CD4-positive, alpha-beta memory T cell (primary cell): ENCODE results near the gene SLCO3A1. TPM values are rescaled to one million over a fixed set of nuclear protein-coding genes. Genes with fewer than 3 reads are reported as not detected.
A peak's percentile ranks its signal among the peaks of the same experiment; 100 is the strongest.

Experiments used
- CTCF ChIA-PET: fragments of 350-600 bp; sonication (Branson Sonifier 250); formaldehyde crosslinking; loops from one replicate; lab custom pipeline; 2021; ENCODE audit warnings: inconsistent platforms; ENCODE audit not compliant: partially characterized antibody; lab: Charles Lee
- POLR2A ChIA-PET: fragments of 350-600 bp; sonication (Branson Sonifier 250); formaldehyde crosslinking; loops from one replicate; lab custom pipeline; 2021; ENCODE audit not compliant: partially characterized antibody; lab: Charles Lee
- DNase-seq, 5 donors: peaks; one replicate each; pipeline versions ENCODE4 v3.0.0 to v3.0.0-alpha.2; 2020 to 2022; ENCODE audit warnings: mixed read lengths in 1 of 5
- H3K27ac ChIP-seq: one replicate; pipeline ENCODE4 v1.7.0; 2013; ENCODE audit warnings: low read depth, low read length
- H3K27me3 ChIP-seq: 2 replicates; pipeline ENCODE4 v1.7.0; 2013; ENCODE audit warnings: mild to moderate bottlenecking, low read length, moderate library complexity; ENCODE audit not compliant: insufficient read depth
- H3K36me3 ChIP-seq: 2 replicates; pipeline ENCODE4 v1.7.0; 2013; ENCODE audit warnings: mild to moderate bottlenecking, low read length, moderate library complexity; ENCODE audit not compliant: insufficient read depth
- H3K4me1 ChIP-seq: 2 replicates; pipeline ENCODE4 v1.7.0; 2013; ENCODE audit warnings: mild to moderate bottlenecking, low read length, moderate library complexity; ENCODE audit not compliant: insufficient read depth
- H3K4me3 ChIP-seq, 2 donors: one replicate each; pipeline ENCODE4 v1.7.0; 2013; ENCODE audit warnings: low read length in 2 of 2, mild to moderate bottlenecking in 1 of 2
- H3K9me3 ChIP-seq, 2 donors: one replicate each; pipeline ENCODE4 v1.7.0; 2013; ENCODE audit warnings: low read length in 2 of 2, control low read depth in 1 of 2; ENCODE audit not compliant: control insufficient read depth in 1 of 2
- H3K27ac Mint-ChIP-seq, 7 donors: one replicate each; pipeline ENCODE4 v1.8.0; 2020 to 2021; ENCODE audit warnings: mixed read lengths in 7 of 7, mild to moderate bottlenecking in 6 of 7, inconsistent platforms in 3 of 7, moderate library complexity in 3 of 7
- H3K27me3 Mint-ChIP-seq, 2 donors: one replicate each; pipeline ENCODE4 v1.8.0; 2020 to 2021; ENCODE audit warnings: mixed read lengths in 2 of 2
- H3K36me3 Mint-ChIP-seq, 2 donors: one replicate each; pipeline ENCODE4 v1.8.0; 2020 to 2021; ENCODE audit warnings: mixed read lengths in 2 of 2, inconsistent platforms in 1 of 2, mild to moderate bottlenecking in 1 of 2
- H3K4me1 Mint-ChIP-seq, 4 donors: one replicate each; pipeline ENCODE4 v1.8.0; 2020 to 2021; ENCODE audit warnings: mixed read lengths in 4 of 4, mild to moderate bottlenecking in 1 of 4
- H3K4me3 Mint-ChIP-seq, 8 donors: one replicate each; pipeline ENCODE4 v1.8.0; 2020 to 2021; ENCODE audit warnings: mixed read lengths in 8 of 8, mild to moderate bottlenecking in 7 of 8, moderate library complexity in 6 of 8, inconsistent platforms in 3 of 8
- H3K9me3 Mint-ChIP-seq, 8 donors: one replicate each; pipeline ENCODE4 v1.8.0; 2020 to 2021; ENCODE audit warnings: mixed read lengths in 8 of 8, mild to moderate bottlenecking in 5 of 8, inconsistent platforms in 3 of 8, moderate library complexity in 1 of 8
- intact Hi-C: fragments of 100-400 bp; cut with micrococcal nuclease; formaldehyde crosslinking; loops from one replicate; pipeline ENCODE4 v1.15.1; 2023
- polyA plus RNA-seq, 2 donors: library from polyadenylated mRNA; unstranded; fragments of 300-500 nt; fragmentation: Illumina TruSeq; gene quantifications; one replicate each; pipeline ENCODE4 v1.2.3, GENCODE V29; 2021
- total RNA-seq, 2 experiments: library from RNA; stranded (reverse); gene quantifications; one replicate each; pipeline ENCODE4 v1.2.3, GENCODE V29; 2021

Gene SLCO3A1
- total and polyA plus RNA-seq, 4 experiments from 2014 or later: 30.9 to 61.3 (median 31.9) TPM

GRCh38 chr15:92141607-92142006 lies 288.1 kb downstream of the SLCO3A1 start:
- CTCF ChIA-PET: no interaction called here
- H3K4me1 Mint-ChIP-seq: peaks cover 0 to 4% (median under 1%) of the 10 kb centered on the region in 4 donors
- intact Hi-C loops: no loop called here
- peaks cover 0 to 3% (median 1%) of the 10 kb centered on the region in 8 donors for H3K9me3 Mint-ChIP-seq
- no peaks in the 10 kb centered on the region for H3K27me3 Mint-ChIP-seq
- no peaks in the 10 kb centered on the region for H3K4me1 ChIP-seq
- no peaks in the 10 kb centered on the region for H3K9me3 ChIP-seq
- no peak overlapping the region for H3K4me3 ChIP-seq
- POLR2A ChIA-PET: no interaction called here
- peaks cover 22 to 36% of the 10 kb centered on the region in 2 donors for H3K36me3 Mint-ChIP-seq
- no peak overlapping the region for H3K4me3 Mint-ChIP-seq
- no peak for DNase-seq
- no peak overlapping the region for H3K27ac ChIP-seq
- H3K27me3 ChIP-seq: no peaks in the 10 kb centered on the region
- H3K27ac Mint-ChIP-seq: peak overlapping the region in 1 of 7 donors; percentile 29
- H3K36me3 ChIP-seq: no peaks in the 10 kb centered on the region

GRCh38 chr15:92142242-92143232 lies 289.0 kb downstream of the SLCO3A1 start:
- Mint-ChIP-seq H3K27me3 (no peaks in the 10 kb centered on the region), H3K9me3 (peaks cover 0 to 2% (median 0%) of the 10 kb centered on the region in 8 donors), H3K4me3 (no peak overlapping the region), H3K27ac (peak overlapping the region in 1 of 7 donors; percentile 37), H3K36me3 (peaks cover 22 to 41% of the 10 kb centered on the region in 2 donors), H3K4me1 (peaks cover 0 to 4% (median 0%) of the 10 kb centered on the region in 4 donors)
- POLR2A ChIA-PET: no interaction called here
- Histone ChIP-seq H3K4me1 (no peaks in the 10 kb centered on the region), H3K36me3 (no peaks in the 10 kb centered on the region), H3K9me3 (no peaks in the 10 kb centered on the region), H3K27me3 (no peaks in the 10 kb centered on the region), H3K27ac (no peak overlapping the region), H3K4me3 (no peak overlapping the region)
- CTCF ChIA-PET: no interaction called here
- no peak for DNase-seq
- intact Hi-C loops: no loop called here

DNA sequence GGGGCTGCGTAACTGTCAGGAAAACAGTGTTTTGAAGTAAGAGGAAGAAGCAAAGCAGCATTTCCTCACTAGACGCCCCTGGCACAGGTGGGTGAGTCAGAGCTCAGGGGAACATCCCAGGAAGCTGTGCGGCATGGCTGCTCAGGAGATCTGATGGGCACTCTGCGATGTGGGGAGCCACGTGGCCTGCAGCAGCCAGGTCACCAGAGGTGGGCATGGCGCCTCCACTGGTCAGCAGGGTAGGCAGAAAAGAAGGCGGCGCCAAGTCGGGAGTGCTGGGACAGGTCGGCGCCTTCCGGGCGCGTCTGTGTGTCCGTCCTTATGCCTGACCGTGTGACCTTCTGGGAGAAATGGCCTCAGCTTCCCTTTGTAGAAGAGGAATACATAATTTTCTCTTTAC lies 290.3 kb downstream of the SLCO3A1 start:
- no peak overlapping the region for H3K4me3 Mint-ChIP-seq
- Histone ChIP-seq H3K27me3 (no peaks in the 10 kb centered on the region), H3K9me3 (no peaks in the 10 kb centered on the region), H3K27ac (no peak overlapping the region), H3K36me3 (no peaks in the 10 kb centered on the region), H3K4me3 (no peak overlapping the region), H3K4me1 (no peaks in the 10 kb centered on the region)
- intact Hi-C loops: no loop called here
- no peak for DNase-seq
- ChIA-PET CTCF (no interaction called here), POLR2A (no interaction called here)
- peaks cover 0 to 2% (median 0%) of the 10 kb centered on the region in 8 donors for H3K9me3 Mint-ChIP-seq
- H3K4me1 Mint-ChIP-seq: peaks cover 0 to 4% (median 0%) of the 10 kb centered on the region in 4 donors
- H3K27me3 Mint-ChIP-seq: no peaks in the 10 kb centered on the region
- H3K36me3 Mint-ChIP-seq: peaks cover 30 to 51% of the 10 kb centered on the region in 2 donors
- peak overlapping the region in 1 of 7 donors; percentile 19 for H3K27ac Mint-ChIP-seq

- H3K27me3 ChIP-seq: no peaks in the 10 kb centered on the region
- Mint-ChIP-seq H3K4me3 (peak overlapping the region in 1 of 8 donors; percentile 27), H3K27me3 (no peaks in the 10 kb centered on the region), H3K27ac (peak overlapping the region in 1 of 7 donors; percentile 19), H3K9me3 (peaks cover 0 to 2% (median 0%) of the 10 kb centered on the region in 8 donors), H3K4me1 (no peaks in the 10 kb centered on the region), H3K36me3 (peaks cover 44 to 73% of the 10 kb centered on the region in 2 donors)
- no peaks in the 10 kb centered on the region for H3K4me1 ChIP-seq
- no peaks in the 10 kb centered on the region for H3K9me3 ChIP-seq
- H3K27ac ChIP-seq: no peak overlapping the region
- ChIA-PET CTCF (no interaction called here), POLR2A (no interaction called here)
- intact Hi-C loops: no loop called here
- DNase-seq: no peak
- H3K4me3 ChIP-seq: no peak overlapping the region
- H3K36me3 ChIP-seq: no peaks in the 10 kb centered on the region
Measured at GRCh38 chr15:92146511-92147150, 293.1 kb downstream of the SLCO3A1 start.

GRCh38 chr15:92149029-92149428 lies 295.5 kb downstream of the SLCO3A1 start:
- DNase-seq: no peak
- Histone ChIP-seq H3K27ac (no peak overlapping the region), H3K9me3 (no peaks in the 10 kb centered on the region), H3K27me3 (no peaks in the 10 kb centered on the region), H3K4me1 (no peaks in the 10 kb centered on the region), H3K4me3 (no peak overlapping the region), H3K36me3 (peaks cover 14% of the 10 kb centered on the region)
- CTCF ChIA-PET: no interaction called here
- POLR2A ChIA-PET: no interaction called here
- no peaks in the 10 kb centered on the region for H3K4me1 Mint-ChIP-seq
- intact Hi-C loops: no loop called here
- H3K27me3 Mint-ChIP-seq: no peaks in the 10 kb centered on the region
- no peak overlapping the region for H3K27ac Mint-ChIP-seq
- H3K9me3 Mint-ChIP-seq: peaks cover 0 to 4% (median 0%) of the 10 kb centered on the region in 8 donors
- H3K36me3 Mint-ChIP-seq: peaks cover 57 to 85% of the 10 kb centered on the region in 2 donors
- H3K4me3 Mint-ChIP-seq: no peak overlapping the region

GRCh38 chr15:92149465-92149864 lies 296.0 kb downstream of the SLCO3A1 start:
- no peak for DNase-seq
- H3K36me3 Mint-ChIP-seq: peaks cover 61 to 87% of the 10 kb centered on the region in 2 donors

DNA sequence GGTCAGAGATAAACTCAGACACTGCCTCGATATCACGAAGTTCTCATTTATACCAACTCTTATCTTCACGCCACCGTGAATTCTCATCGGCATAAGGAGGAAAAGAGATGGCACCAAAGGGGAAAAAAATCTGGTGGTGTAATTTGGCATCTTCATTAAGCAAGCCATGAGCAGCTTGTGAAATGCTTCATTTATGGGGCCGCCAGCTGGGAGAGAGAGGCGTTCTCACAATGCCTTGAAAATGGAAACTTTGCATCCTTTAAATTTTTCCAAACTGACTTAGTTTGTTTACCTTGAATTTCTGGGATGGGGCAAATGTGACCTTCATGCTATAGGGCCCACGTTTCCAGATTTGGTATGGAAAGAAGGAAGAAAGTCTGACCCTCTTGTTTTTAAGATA lies 297.7 kb downstream of the SLCO3A1 start:
- no peak for DNase-seq
- Mint-ChIP-seq H3K27ac (no peak overlapping the region), H3K36me3 (peaks cover 67 to 92% of the 10 kb centered on the region in 2 donors), H3K9me3 (peaks cover 0 to 4% (median 0%) of the 10 kb centered on the region in 8 donors), H3K27me3 (no peaks in the 10 kb centered on the region), H3K4me1 (no peaks in the 10 kb centered on the region), H3K4me3 (no peak overlapping the region)
- ChIA-PET CTCF (no interaction called here), POLR2A (no interaction called here)
- H3K27ac ChIP-seq: no peak overlapping the region
- intact Hi-C loops: no loop called here
- H3K36me3 ChIP-seq: peaks cover 14% of the 10 kb centered on the region
- H3K4me3 ChIP-seq: no peak overlapping the region
- H3K9me3 ChIP-seq: no peaks in the 10 kb centered on the region
- no peaks in the 10 kb centered on the region for H3K4me1 ChIP-seq
- H3K27me3 ChIP-seq: no peaks in the 10 kb centered on the region

More at GRCh38 chr15:92149465-92149864, 296.0 kb downstream of the SLCO3A1 start:
- Histone ChIP-seq H3K27ac (no peak overlapping the region), H3K9me3 (no peaks in the 10 kb centered on the region), H3K36me3 (peaks cover 14% of the 10 kb centered on the region), H3K27me3 (no peaks in the 10 kb centered on the region), H3K4me3 (no peak overlapping the region), H3K4me1 (no peaks in the 10 kb centered on the region)
- H3K27ac Mint-ChIP-seq: no peak overlapping the region
- no peaks in the 10 kb centered on the region for H3K4me1 Mint-ChIP-seq
- intact Hi-C loops: no loop called here
- POLR2A ChIA-PET: no interaction called here
- peaks cover 0 to 4% (median 0%) of the 10 kb centered on the region in 8 donors for H3K9me3 Mint-ChIP-seq
- no peaks in the 10 kb centered on the region for H3K27me3 Mint-ChIP-seq
- CTCF ChIA-PET: interaction anchor here (0.5 kb wide), 1 partner anchor 19 kb away, joined by 3 read pairs; no protein-coding TSS in a partner anchor
- no peak overlapping the region for H3K4me3 Mint-ChIP-seq
